Measurements from ENCODE around the gene KCNK15.

DNA sequence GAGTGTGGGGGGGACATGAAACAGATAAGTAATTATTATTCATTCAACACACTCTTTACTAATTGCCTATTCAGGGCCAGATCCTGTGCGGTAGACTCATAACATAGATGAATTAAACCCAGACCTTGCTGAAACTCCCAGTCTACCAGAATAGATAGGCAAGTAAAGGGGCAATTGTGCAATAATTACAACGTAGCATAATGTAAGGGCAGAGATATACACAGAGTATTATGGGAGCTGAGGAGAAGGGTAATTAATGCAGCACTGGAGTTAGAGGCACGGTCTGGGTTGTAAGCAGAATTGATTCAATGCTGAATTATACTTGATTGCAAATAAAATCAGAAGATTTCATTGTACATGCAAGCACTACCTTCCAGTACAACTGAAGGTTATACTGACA is 35.5 kb downstream of the KCNK15 start:
- TF ChIP-seq, protein P1, sequence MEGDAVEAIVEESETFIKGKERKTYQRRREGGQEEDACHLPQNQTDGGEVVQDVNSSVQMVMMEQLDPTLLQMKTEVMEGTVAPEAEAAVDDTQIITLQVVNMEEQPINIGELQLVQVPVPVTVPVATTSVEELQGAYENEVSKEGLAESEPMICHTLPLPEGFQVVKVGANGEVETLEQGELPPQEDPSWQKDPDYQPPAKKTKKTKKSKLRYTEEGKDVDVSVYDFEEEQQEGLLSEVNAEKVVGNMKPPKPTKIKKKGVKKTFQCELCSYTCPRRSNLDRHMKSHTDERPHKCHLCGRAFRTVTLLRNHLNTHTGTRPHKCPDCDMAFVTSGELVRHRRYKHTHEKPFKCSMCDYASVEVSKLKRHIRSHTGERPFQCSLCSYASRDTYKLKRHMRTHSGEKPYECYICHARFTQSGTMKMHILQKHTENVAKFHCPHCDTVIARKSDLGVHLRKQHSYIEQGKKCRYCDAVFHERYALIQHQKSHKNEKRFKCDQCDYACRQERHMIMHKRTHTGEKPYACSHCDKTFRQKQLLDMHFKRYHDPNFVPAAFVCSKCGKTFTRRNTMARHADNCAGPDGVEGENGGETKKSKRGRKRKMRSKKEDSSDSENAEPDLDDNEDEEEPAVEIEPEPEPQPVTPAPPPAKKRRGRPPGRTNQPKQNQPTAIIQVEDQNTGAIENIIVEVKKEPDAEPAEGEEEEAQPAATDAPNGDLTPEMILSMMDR (IDR thresholded peaks at IDR 0.05), result no peak
- no peak for TF ChIP-seq ZFX (IDR thresholded peaks at IDR 0.05; ENCODE audit: borderline replicate concordance)
